Bladder microvascular endothelial cell (primary cell): ENCODE data around the gene NEUROD4. TPM values are rescaled to one million over a fixed set of nuclear protein-coding genes. Genes with fewer than 3 reads are reported as not detected.

Source experiments
- total RNA-seq: library from RNA; depleted of rRNA; stranded (reverse); fragments of >200 nt; gene quantifications from 2 replicates; pipeline ENCODE4 v1.2.3, GENCODE V29; 2014

Gene NEUROD4, protein sequence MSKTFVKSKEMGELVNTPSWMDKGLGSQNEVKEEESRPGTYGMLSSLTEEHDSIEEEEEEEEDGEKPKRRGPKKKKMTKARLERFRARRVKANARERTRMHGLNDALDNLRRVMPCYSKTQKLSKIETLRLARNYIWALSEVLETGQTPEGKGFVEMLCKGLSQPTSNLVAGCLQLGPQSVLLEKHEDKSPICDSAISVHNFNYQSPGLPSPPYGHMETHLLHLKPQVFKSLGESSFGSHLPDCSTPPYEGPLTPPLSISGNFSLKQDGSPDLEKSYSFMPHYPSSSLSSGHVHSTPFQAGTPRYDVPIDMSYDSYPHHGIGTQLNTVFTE
- total RNA-seq, result not detected in 2 replicates

DNA sequence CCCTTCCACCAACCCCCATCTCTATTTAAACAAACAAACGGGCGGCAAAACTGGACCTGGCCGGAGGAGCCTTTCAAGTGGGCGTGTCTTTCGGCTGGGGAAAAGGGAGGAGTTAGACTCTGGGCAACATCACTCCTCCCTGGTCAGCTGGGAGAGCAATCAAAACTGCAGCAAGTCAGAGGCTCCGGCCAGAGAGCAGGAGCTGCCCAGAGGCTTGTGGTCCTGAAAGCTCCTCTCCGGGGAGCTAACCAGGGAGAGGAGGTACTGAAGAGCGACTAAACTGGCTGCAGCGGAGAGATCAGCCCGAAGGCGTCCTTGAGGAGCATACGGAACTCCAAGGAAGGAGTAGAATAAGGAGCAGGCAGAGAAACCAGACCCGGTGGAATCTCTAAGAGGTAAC is at the start of gene NEUROD4:
TSS of gene NEUROD4 (plus strand) at position 191 of the 400 bp plus-strand sequence. CDS start 6,466 bp downstream, outside the sequence.

GRCh38 chr12:54984658-54985376 is 35.0 kb upstream of the NEUROD4 start, which contains the start of gene TESPA1:
TSS of gene TESPA1 (minus strand) at chr12:54984762. CDS start at chr12:54974562, 10,200 bp downstream.

Other genes with a start within 250 kb of the NEUROD4 start
- gene MUCL1, start 165.5 kb upstream of the NEUROD4 start, total RNA-seq, result not detected in 2 replicates
- not detected in 2 replicates for gene TESPA1, start 35.2 kb upstream of the NEUROD4 start, total RNA-seq
- gene OR9K2, start 106.4 kb downstream of the NEUROD4 start, total RNA-seq, result not detected in 2 replicates
- gene OR10A7, start 201.1 kb downstream of the NEUROD4 start, total RNA-seq, result not detected in 2 replicates
- gene OR6C74, start 224.6 kb downstream of the NEUROD4 start, total RNA-seq, result not detected in 2 replicates